B cell (primary cell): ENCODE data around the gene SPACA9.

Experiments used
- CTCF ChIP-seq: fragments of 200-600 bp; IDR thresholded peaks from one replicate; pipeline ENCODE4 v1.8.0; 2022; ENCODE audit warnings: antibody characterized with exemption, mild to moderate bottlenecking
- EZH2 ChIP-seq: IDR thresholded peaks from 2 replicates; pipeline ENCODE4 v1.6.1; 2012; ENCODE audit warnings: borderline replicate concordance, low read depth, mild to moderate bottlenecking, moderate library complexity, low read length; ENCODE audit not compliant: insufficient read depth, poor library complexity, severe bottlenecking

DNA sequence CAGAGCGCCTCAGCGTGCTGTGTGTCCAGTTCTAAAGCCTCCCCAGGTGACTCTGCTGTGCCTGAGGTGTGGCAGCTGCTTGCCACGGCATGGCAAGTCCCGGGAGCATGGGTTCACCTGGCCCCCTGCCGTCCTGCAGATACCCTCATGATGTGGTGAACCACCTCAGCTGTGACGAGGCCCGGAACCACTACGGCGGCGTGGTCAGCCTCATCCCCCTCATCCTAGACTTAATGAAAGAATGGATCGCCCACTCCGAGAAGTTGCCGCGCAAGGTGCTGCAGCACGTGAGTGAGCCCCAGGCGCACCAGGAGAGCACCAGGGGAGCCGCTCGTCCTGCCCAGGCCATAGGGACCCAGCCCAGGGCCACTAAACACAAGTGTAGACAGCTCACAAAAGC lies 9.5 kb downstream of the SPACA9 start:
- no peak for TF ChIP-seq CTCF
- TF ChIP-seq EZH2 = no peak
